ENCODE data around the gene PRMT7.

PRMT7 gene

DNA sequence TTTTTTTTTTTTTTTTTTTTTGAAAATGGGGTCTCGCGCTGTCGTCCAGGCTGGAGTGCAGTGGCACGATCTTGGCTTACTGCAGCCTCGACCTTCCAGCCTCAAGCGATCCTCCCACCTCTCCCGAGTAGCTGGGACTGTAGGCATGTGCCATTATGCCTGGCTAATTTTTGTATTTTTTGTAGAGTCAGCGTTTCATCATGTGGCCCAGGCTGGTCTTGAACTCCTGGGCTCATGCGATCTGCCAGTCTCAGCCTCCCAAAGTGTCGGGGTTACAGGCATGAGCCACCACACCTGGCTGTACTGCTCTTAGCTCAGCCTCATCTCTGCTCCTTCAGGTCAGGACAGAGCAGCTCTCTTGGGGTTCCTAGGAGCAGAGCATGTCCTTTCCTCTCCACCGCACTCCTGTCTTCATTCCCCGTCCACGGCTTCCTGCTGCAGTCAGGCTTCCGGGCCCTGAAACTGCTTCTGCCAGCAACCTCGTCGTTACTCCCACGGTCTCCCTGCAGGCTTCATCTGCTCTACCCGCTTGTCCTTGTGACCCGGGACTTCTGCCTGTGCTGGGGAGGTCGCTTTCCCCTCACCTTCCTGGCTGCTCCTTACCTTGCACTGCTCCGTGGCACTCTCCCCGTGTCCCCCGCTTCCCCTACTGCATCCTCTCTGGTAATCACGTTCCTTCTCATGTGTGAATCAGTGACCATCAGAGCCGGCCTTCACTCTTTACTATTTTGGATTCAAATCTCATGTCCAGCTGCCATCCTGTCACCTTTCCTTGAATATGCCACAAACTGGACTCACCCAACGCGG lies 38.0 kb downstream of the PRMT7 start:
- no peak for DNase-seq

DNA sequence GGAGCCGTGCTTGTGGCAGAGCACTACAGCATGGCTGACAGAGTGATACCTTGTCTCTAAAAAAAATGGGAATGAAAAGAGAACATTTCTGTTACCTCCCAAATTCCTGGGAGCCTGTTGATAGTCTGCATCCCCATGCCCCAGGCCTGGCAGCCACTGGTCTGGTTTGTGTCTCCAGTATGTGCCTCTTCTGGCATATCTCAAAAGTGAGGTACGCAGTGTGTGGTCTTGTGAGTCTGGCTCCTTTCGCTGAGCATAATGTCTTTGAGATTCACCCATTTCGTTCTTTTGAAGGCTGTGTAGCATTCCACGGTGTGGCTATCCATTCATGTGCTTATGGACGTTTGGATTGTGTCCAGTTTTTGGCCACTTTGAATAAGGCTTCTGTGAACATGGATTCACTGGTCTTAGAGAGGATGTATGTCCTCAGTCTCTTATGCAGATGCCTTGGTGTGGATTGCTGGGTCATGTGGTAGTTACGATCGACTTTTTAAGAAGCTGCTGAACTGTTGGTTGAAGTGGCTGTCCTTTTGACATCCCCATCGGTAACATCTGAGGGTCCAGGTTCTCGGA lies 39.1 kb downstream of the PRMT7 start:
- DNase-seq = no peak

DNA sequence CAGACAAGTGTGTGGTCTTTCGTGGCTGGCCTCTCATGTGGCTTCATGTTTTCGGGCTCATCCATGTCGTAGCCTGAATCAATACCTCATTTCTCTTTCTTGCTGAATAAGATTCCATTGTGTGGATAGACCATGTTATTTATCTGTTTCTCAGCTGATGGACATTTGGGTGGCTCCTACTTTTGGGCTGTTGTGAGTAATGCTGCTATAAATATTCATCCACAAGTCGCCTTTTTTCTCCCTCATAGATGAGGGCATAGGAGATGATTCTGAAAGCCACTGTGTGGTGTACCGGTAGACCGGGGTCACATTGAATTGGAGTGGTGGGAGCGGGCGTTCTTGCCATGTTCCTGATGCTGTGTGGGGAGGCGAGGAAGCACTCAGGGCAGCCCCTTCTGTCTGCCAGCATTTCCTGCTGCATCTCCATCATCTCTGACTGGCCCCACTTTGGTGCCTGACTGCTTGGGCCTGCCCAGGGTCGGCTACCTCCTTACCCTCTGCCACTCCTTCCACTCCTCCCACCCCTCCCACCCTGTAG lies 40.1 kb downstream of the PRMT7 start:
- DNase-seq = no peak

DNA sequence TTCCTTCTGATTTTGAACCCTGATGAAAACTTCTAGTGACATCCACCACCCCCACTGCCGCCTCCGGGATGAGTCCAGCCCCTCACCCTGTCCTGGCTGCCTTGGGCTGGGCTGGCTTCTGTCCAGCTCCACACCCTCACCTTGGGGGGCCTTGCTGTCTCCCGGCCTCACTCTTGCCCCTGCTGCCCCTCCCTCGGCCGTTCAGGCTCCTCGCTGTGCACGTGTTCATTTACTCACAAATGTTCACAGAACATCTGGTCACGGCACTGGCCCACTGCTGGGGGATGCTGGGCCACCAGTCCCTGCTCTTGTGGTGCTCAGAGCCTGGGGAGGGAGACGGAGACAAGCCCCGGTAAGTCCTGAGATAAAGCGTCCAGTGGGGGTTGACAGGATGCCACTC lies 40.6 kb downstream of the PRMT7 start:
- no peak for DNase-seq

DNA sequence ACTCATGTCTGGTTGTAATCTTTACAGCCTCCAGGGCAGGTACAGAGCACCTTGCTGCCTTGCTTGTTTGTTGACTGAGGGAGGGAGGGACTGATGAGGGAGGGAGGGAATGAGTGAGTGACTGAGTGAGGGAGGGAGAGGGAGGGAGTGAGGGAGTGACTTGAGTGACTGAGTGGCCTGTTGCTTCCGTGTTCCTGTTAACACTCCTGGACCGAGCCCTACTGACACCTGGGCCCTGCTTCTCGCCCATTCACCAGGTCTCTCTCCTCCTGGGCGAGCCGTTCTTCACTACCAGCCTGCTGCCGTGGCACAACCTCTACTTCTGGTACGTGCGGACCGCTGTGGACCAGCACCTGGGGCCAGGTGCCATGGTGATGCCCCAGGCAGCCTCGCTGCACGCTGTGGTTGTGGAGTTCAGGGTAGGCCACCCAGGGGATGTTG lies 41.2 kb downstream of the PRMT7 start:
- DNase-seq = no peak

DNA sequence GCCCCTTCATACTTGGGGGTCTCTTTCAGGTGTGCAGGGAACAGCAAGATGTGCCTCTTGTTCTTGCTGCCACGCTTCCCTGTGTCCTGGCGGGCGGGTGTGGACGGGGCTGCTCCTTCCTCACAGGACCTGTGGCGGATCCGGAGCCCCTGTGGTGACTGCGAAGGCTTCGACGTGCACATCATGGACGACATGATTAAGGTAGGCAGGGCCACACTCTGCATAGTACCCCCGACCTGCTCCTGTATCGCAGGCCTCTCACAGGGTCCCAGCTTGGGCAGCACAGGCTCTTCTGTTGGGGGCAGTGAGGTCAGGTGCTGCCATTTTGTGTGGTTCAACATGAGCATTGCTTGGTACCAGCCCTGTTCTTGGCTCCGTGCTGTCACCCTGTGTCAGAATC lies 42.5 kb downstream of the PRMT7 start:
- no peak for DNase-seq

DNA sequence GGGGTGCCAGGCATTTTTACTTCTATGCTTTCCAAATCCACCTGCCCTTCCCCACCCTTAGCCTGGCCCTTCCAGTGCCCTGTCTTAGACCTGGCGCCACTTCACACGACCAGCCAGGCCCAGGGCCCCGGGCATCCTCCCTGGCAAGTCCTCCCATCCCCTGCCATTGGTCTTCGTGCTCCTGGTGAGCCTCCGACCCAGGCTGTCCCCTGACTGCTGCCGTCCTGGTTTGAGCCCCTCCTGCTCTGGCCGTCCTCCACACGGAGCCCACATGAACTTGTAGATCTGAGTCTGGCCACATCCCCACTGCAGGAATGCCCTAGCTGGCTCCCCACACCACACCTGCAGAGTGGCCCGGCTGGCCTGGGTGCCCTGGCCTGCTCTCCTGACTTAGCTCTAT lies 44.0 kb downstream of the PRMT7 start:
- no peak for DNase-seq

DNA sequence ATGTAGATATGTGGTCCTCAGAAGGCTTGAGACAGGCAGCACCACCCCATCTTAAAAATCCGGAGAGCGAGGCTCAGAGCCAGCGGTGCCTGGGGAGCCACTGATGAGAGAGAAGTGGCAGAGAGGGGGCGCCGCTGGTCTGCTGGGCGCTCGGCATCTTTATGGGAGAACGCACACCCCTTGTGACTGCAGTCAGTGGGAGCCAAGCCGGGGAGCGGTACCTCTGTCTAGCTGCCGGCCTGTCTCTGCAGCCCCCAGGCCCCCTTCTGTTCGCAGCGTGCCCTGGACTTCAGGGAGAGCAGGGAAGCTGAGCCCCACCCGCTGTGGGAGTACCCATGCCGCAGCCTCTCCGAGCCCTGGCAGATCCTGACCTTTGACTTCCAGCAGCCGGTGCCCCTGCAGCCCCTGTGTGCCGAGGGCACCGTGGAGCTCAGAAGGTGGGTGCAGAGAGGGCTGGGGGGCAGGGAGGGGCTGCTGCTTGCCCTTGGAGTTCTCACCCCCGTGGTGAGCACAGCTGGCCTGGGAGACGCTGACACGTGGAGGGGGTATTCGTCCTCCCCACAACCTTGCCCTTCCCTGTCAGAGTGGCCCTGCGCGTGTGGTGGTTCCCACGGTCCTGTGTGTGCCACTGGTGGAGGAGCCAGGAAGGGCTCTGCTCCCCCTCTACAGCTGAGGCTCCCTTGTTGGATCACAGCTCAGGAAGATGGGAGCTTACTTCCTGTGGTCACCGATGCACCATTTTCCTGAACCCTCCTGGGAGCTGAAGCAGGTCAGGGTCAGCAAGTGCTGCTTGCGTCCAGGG lies 44.8 kb downstream of the PRMT7 start:
- no peak for DNase-seq

DNA sequence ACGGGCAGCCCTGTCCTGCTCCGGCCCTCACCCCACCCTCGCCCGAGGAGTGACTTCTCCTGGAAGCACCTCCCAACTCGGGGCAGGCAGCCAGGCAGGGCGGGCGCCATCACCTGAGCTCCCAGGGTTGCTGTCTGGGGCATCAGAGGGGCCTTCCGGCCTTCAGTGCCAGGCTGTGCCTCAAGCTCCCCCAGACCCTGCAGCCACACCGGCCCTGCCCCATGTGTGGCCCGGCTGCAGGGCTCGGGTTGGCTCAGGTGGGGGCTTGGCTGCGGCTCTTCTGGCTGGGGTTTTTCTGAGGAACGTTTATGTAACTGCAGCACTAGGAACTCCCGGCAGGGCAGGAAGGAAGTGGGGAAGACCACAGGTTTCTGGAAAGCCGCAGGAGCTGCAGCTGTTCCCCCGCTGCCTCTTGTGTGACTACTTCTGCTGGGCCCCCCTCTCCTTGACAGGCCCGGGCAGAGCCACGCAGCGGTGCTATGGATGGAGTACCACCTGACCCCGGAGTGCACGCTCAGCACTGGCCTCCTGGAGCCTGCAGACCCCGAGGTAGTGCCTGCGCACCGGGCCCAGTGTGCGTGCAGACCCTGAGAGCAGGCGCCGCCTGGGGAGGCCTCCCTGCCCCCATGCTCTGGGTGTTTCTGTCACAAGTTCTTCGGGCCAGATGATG lies 45.6 kb downstream of the PRMT7 start:
- peak; percentile 67 to 76 for DNase-seq

DNA sequence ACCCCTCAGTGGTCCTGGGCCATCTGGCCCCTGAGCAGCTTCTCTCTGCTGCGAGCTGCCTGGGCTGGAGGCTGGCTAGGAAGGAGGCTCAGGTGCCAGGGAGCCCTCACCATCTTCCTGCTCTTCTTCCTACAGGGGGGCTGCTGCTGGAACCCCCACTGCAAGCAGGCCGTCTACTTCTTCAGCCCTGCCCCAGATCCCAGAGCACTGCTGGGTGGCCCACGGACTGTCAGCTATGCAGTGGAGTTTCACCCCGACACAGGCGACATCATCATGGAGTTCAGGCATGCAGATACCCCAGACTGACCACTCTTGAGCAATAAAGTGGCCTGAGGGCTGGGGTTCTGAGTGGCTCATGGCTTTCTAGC lies 46.1 kb downstream of the PRMT7 start:
- DNase-seq = no peak

DNA sequence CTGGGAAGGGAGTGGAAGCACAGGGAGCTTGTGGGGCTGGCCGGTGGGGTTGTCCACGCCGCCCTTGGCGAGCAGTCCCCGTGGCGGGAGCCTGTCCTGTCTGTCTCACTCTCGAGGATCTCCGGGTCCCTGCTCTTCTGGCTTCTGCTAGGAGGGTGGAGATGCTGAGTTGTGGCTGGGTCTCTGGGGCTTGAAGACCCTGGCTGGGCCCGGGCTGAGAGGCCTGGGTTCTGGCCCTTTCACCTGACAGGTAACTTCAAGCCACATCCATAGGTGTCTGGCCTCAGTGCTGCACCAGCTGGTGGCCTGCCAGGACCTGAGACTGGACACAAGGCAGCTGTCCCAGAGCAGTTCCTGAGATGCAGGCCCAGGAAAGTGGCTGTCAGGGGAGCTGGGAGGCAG lies 46.7 kb downstream of the PRMT7 start:
- DNase-seq = no peak

DNA sequence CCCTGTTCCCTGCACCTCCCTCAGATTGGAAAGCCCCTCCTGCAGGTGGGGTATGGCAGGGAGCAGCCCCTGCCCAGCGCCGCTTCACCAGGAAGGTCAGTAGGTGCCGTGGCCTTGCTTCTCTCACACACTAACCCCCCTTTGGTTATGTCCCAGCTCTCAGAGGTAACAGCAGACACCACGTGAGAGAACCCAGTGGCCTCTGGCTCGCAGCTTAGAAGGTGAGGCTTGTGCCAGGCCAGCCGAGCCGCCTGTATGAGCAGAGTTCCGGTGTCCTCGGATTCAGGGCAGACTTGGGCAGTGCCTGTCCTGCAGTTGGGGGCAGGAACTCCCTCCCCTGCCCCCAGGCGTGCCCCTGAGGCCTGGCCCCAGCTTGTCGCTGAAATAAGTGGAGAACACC lies 47.1 kb downstream of the PRMT7 start:
- DNase-seq = no peak

DNA sequence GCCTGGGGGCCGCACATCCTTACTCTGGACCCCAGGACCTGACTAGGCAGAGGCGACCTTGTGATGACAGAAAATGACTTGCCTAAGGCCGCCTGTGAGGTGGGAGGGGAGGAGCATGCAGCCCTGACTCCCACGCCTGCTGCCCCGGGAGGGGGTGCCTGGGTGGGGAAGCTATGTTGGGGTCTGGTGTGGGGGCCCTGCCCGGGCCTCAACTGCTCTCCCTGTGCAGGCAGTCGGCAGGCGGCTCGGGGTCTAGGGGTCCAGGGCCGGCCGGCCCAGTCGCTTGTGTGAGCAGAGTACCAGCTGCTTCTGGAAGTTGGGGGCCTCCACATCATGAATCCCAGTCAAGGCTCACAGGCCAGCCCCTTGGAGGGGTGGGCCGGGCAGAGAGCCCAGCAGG lies 48.1 kb downstream of the PRMT7 start:
- no peak for DNase-seq

DNA sequence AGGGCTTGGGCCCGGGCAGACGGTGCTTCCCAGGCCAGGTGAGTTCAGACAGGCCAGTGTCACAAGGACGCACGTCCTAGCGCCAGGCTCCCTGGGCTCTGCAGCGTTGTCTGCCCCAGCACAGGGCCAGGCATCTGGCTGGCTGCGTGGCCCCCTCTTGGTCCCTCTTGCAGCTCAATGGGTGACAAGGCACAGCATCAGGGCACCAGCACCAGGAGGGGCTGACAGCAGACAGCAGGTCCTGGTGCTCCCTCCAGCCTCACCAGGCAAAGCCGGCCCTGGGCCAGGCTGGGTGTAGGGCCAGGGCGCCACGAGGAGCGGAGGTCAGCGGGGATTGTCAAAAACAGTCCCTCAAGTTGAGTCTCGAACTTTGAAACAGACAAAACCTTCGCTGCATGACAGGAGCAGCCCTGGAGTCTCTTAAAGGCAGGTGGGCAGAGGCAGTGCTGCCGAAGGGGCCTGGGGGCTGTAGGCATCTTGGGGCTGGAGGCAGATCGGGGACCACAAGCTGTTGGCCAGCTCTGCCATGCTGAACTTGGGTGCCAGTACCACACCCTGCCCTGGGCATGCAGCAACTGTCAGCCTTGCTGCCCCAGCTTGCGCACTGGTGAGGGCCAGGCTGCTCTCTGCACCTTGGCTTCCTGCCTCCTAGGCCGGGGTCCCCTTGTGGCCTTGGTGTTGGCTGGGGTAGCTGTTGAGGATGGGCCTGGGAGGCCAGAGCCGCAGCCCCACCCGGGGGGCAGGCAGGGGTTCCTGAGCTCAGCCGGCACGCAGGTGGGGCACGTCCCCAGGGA lies 48.8 kb downstream of the PRMT7 start:
- no peak for DNase-seq

DNA sequence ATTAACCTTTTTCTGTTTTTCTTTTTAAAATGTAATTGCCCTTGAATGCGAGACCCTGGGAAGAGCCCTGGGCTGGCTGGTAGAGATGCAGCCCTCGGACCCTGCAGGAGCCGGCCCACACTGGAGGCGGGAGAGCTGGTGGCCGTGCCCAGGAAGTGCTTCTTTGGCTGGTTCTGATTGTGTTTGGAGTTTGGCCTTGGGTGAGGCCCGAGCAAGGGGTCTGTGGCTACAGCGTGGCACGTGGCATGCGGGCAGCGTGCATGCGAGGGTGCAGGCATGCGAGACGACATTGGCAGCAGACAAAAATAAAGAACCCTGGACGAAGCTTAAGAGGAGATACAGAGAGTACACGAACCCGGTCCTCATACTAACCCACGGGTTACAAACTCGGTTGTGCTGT lies 49.7 kb downstream of the PRMT7 start:
- no peak for DNase-seq

DNA sequence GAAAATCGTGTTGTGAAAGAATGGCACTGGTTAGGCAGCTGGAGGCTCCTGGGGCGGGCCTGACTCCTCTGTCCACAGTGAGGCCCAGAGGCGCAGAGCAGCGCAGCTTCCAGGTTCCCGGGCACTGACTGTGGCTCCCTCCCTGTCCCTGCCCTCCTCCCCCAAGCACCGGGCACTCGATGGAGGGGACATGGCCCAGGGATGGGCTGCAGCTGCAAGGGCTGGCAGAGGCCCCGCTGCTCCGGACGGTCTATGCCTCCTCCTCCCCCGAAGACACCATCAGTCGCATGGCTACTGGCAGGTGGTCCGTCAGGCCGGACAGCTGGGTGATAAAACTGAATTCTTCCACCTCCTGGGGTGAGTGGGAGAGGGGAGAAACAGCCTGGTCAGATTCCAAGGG lies 50.1 kb downstream of the PRMT7 start:
- DNase-seq = no peak

DNA sequence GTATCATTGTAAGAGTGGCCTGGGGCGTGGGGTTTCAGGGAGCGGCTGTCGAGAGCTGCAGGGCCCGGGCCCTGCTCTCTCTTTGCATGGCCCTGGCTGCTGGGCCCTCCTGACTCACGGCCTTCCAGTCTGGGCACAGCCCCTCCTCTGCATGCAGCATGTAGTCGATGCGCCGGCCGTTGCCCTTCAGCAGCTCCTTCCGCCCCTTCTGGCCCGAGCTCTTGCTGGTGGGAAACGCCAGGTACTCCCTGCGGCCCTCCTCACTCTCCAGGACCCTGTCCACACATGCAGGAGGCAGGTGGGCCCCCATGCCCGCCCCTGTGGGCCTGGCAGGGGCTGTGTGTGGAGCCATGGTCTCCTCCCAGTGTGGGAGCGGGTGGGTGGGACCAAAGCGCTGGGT lies 50.7 kb downstream of the PRMT7 start:
- no peak for DNase-seq

DNA sequence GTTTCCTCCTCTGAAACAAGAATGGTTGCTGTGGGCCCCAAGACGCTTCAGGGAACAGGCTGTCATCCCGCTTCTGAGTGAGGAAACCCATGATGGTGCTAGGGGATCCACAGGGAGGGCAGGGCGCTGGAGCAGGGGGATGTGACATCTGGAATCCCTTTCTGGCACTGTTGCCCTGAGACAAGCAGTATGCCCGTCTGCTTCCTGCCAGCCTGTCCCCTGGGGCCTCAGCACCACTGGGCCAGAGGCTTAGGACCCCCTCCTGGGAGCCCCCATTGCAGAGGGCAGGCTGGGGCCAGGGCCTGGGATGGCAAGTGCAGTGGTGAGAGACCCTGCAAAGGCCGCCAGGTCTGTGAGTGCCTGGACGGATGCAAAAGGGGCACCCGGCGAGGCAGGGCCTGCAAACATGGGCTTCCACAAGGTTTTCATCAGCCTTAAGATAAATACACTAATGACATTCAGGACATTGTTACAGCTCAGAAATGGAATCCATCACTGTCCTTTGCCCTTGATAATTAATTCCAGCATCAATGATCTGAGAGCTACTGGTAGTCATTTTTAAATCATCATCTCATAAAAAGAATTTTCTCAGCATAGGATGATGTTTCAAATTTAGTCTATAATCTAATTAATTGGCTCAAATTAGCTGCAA lies 51.6 kb downstream of the PRMT7 start:
- DNase-seq = no peak

DNA sequence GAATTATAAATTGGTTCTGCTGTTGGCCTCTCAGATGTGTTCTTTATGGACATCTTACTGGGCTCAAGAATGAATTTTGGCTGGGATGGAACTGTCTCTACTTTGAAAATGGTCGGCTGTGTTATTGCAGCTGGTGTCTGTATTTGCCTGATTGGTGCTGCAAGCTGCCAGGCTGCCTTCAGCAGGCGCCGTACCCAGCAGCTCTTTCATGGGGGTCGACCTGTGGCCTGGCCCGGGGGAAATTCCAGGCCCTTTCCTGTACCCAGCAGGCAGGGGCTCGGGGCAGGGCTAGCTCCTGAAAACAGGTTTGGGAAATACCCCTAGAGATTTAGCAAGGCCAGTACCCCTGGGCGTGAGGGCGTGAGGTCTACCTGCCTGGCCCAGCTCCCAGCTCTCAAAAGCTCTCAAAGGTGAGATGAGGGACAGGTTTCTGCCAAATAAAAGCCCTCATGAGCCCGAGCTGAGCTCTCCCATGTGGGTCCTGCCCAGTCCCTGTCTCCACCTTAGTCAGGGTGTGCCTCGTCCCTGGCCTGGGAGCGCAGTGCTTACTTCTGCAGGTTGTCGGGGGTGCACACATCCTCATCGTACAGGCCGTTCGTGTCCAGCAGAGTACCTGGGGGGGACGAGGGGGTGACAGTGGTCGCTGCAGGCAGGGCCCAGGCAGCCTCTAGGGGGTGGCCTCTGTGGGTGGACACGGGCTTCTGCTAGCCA lies 52.3 kb downstream of the PRMT7 start:
- no peak for DNase-seq

DNA sequence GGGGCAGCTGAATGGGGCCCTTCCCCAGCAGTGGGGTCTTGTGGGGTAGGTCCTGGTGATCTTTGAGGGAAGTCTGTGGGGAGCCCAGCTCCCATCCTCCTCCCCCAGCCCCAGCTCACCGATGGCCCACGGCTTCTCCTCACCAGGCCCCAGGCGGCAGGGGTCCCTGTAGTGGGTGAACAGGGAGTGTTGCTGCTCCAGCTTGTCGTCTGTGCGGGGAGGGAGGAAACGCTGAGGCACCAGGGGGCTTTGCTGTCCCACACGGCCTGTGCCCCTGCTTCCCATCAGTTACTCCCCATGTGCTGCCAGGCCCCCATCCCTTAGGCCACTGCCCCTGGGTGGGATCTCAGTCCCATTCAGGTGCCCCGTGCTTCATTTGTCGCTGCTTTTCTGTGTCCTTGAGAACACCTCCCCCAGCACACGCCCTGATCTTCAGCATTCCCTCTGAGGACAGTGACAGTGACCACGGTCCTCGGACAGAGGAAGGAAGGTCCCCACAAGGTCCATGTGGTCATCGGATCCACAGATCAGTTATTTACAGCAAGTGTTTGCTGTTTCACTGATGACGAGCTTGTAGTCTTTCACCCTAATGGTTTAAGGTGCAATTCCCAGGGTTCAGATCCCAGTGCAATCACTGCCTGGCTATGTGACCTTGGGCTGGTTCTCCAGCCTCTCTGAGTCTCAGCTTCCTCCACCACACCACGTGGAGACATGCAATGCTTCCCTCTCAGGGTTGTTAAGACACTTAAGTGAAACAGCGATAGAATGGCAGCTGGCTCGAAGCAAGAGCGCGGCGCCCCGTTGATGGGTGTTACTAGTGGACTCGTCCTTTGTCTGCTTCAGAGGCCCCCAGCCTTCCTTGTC lies 53.1 kb downstream of the PRMT7 start:
- DNase-seq = no peak
